Tibial artery (tissue), 4 donors: ENCODE results near the gene MICA.

Source experiments
- DNase-seq, 2 donors: peaks; one replicate each; pipeline ENCODE4 v3.0.0-alpha.2; 2019
- H3K27ac ChIP-seq, 2 donors: fragments of 200-600 bp; sonication (generic) in 1 of 2; 1 replicate in 1 of 2; 2 replicates in 1 of 2; pipeline ENCODE4 v1.5.1; 2018 to 2019; ENCODE audit warnings: mild to moderate bottlenecking in 1 of 2
- H3K27me3 ChIP-seq, 2 donors: fragments of 200-600 bp; sonication (generic) in 1 of 2; one replicate each; pipeline versions ENCODE4 v1.5.1 to v1.6.0; 2016 to 2019
- H3K36me3 ChIP-seq, 3 donors: fragments of 200-600 bp; sonication (generic) in 2 of 3; one replicate each; pipeline ENCODE4 v1.5.1; 2016 to 2019; ENCODE audit warnings: mild to moderate bottlenecking in 2 of 3
- H3K4me1 ChIP-seq, 4 donors: fragments of 200-600 bp; sonication (generic) in 2 of 4; 1 replicate in 3 of 4; 2 replicates in 1 of 4; pipeline ENCODE4 v1.5.1; 2016 to 2019
- H3K4me3 ChIP-seq, 2 donors: fragments of 200-600 bp; sonication (generic) in 1 of 2; 1 replicate in 1 of 2; 2 replicates in 1 of 2; pipeline ENCODE4 v1.5.1; 2018 to 2019; ENCODE audit warnings: mild to moderate bottlenecking in 2 of 2
- H3K9me3 ChIP-seq, 3 donors: fragments of 200-600 bp; sonication (generic) in 1 of 3; one replicate each; pipeline ENCODE4 v1.5.1; 2016 to 2019
- CTCF ChIP-seq, 2 experiments: fragments of 200-600 bp in 1 of 2; fragments of 450-650 bp in 1 of 2; IDR thresholded peaks; one replicate each; pipeline ENCODE4 v1.5.1; 2017 to 2019; ENCODE audit warnings: antibody characterized with exemption in 2 of 2, mild to moderate bottlenecking in 1 of 2, moderate library complexity in 1 of 2
- intact Hi-C: fragments of 100-400 bp; cut with DNase I; formaldehyde crosslinking; loops from one replicate; pipeline ENCODE4 v1.15.0; 2023; ENCODE audit warnings: low total_unique reads

The MICA gene

GRCh38 chr6:31416394-31417014, 13.1 kb downstream of the MICA start:
- Histone ChIP-seq H3K36me3 (peaks cover 49 to 59% (median 58%) of the 10 kb centered on the region in 3 donors), H3K9me3 (no peaks in the 10 kb centered on the region), H3K27ac (no peak overlapping the region), H3K4me1 (peaks cover 0 to 5% (median 2%) of the 10 kb centered on the region in 4 donors), H3K4me3 (no peak overlapping the region), H3K27me3 (no peaks in the 10 kb centered on the region)
- intact Hi-C loops = no loop called here
- TF ChIP-seq CTCF (IDR thresholded peaks at IDR 0.05) = no peak
- DNase-seq = no peak

GRCh38 chr6:31418251-31418650, 14.9 kb downstream of the MICA start:
- Histone ChIP-seq H3K9me3 (no peaks in the 10 kb centered on the region), H3K36me3 (peaks cover 32 to 41% (median 41%) of the 10 kb centered on the region in 3 donors), H3K4me1 (no peaks in the 10 kb centered on the region), H3K27me3 (no peaks in the 10 kb centered on the region), H3K4me3 (no peak overlapping the region), H3K27ac (no peak overlapping the region)
- intact Hi-C loops = no loop called here
- DNase-seq = no peak
- no peak for TF ChIP-seq CTCF (IDR thresholded peaks at IDR 0.05)

GRCh38 chr6:31419842-31420241, 16.4 kb downstream of the MICA start:
- intact Hi-C loops = no loop called here
- H3K27me3 ChIP-seq = no peaks in the 10 kb centered on the region
- no peaks in the 10 kb centered on the region for H3K4me1 ChIP-seq
- peaks cover 22 to 33% (median 25%) of the 10 kb centered on the region in 3 donors for H3K36me3 ChIP-seq
- DNase-seq = no peak
- no peak overlapping the region for H3K4me3 ChIP-seq
- H3K9me3 ChIP-seq = no peaks in the 10 kb centered on the region
- no peak for TF ChIP-seq CTCF (IDR thresholded peaks at IDR 0.05)
- no peak overlapping the region for H3K27ac ChIP-seq

GRCh38 chr6:31420546-31420945, 17.2 kb downstream of the MICA start:
- no peak overlapping the region for H3K27ac ChIP-seq
- intact Hi-C loops = no loop called here
- H3K36me3 ChIP-seq = peaks cover 15 to 26% (median 18%) of the 10 kb centered on the region in 3 donors
- TF ChIP-seq CTCF (IDR thresholded peaks at IDR 0.05) = no peak
- H3K27me3 ChIP-seq = no peaks in the 10 kb centered on the region
- no peaks in the 10 kb centered on the region for H3K9me3 ChIP-seq
- H3K4me1 ChIP-seq = no peaks in the 10 kb centered on the region
- DNase-seq = no peak
- H3K4me3 ChIP-seq = no peak overlapping the region

- H3K9me3 ChIP-seq = no peaks in the 10 kb centered on the region
- intact Hi-C loops = no loop called here
Observed at GRCh38 chr6:31422587-31422986, 19.2 kb downstream of the MICA start.

More at GRCh38 chr6:31422587-31422986, 19.2 kb downstream of the MICA start:
- Histone ChIP-seq H3K4me3 (no peak overlapping the region), H3K4me1 (no peaks in the 10 kb centered on the region), H3K27ac (no peak overlapping the region), H3K36me3 (peaks cover 0 to 7% (median 0%) of the 10 kb centered on the region in 3 donors), H3K27me3 (no peaks in the 10 kb centered on the region)
- TF ChIP-seq CTCF (IDR thresholded peaks at IDR 0.05) = no peak
- DNase-seq = no peak
